GM18498 (cell line): ENCODE results near the gene CD200R1.

ENCODE experiments used
- ATAC-seq: cut with Tn5 transposase; IDR thresholded peaks from one replicate; pipeline ENCODE4 v1.9.1; 2021; ENCODE audit warnings: mild to moderate bottlenecking, moderate library complexity; ENCODE audit not compliant: unreplicated experiment

CD200R1 gene

GRCh38 chr3:112974894-112975293 is at the start of gene CD200R1:
Gene CD200R1 (minus strand): TSS chr3:112975103. CDS start chr3:112974857, 246 bp downstream.
- ATAC-seq: no peak

- no peak for ATAC-seq
These were observed 46.6 kb upstream of the CD200R1 start for GRCh38 chr3:113021471-113021870.

- ATAC-seq: peak; percentile 95
These were observed 44.6 kb upstream of the CD200R1 start for GRCh38 chr3:113019182-113020137.

GRCh38 chr3:113018536-113019181 is 43.8 kb upstream of the CD200R1 start:
- ATAC-seq: no peak

GRCh38 chr3:113013593-113013992 is 38.7 kb upstream of the CD200R1 start:
- no peak for ATAC-seq

GRCh38 chr3:113008117-113008516 is 33.2 kb upstream of the CD200R1 start:
- ATAC-seq: no peak

GRCh38 chr3:113006359-113007056 is 31.6 kb upstream of the CD200R1 start:
- no peak for ATAC-seq

- ATAC-seq: no peak
These were observed 30.7 kb upstream of the CD200R1 start for GRCh38 chr3:113005611-113006010.

GRCh38 chr3:113002679-113003078 is 27.8 kb upstream of the CD200R1 start:
- no peak for ATAC-seq

- no peak for ATAC-seq
These were observed 27.1 kb upstream of the CD200R1 start for GRCh38 chr3:113002037-113002436.

GRCh38 chr3:113000691-113001090 is 25.8 kb upstream of the CD200R1 start:
- no peak for ATAC-seq

GRCh38 chr3:112995800-112996199 is 20.9 kb upstream of the CD200R1 start:
- no peak for ATAC-seq

GRCh38 chr3:112990672-112991602 is 16.0 kb upstream of the CD200R1 start, which contains the start of gene GTPBP8:
Gene GTPBP8 (plus strand): TSS chr3:112990984. CDS start chr3:112991000, 16 bp downstream.
- peak; percentile 96 for ATAC-seq

GRCh38 chr3:112987710-112988334 is 12.9 kb upstream of the CD200R1 start:
- no peak for ATAC-seq

GRCh38 chr3:112984485-112984884 is 9.6 kb upstream of the CD200R1 start:
- ATAC-seq: peak; percentile 41

GRCh38 chr3:112982710-112983109 is 7.8 kb upstream of the CD200R1 start:
- no peak for ATAC-seq

GRCh38 chr3:112980080-112980479 is 5.2 kb upstream of the CD200R1 start:
- ATAC-seq: no peak

GRCh38 chr3:112979244-112979832 is 4.4 kb upstream of the CD200R1 start:
- ATAC-seq: no peak

GRCh38 chr3:112976953-112977352 is 2.0 kb upstream of the CD200R1 start:
- no peak for ATAC-seq
